HG02623 (cell line): ENCODE measurements around the gene CEBPG.

ENCODE experiments used
- ATAC-seq: cut with Tn5 transposase; IDR thresholded peaks from one replicate; pipeline ENCODE4 v1.9.1; 2021; ENCODE audit warnings: moderate library complexity; ENCODE audit not compliant: unreplicated experiment

Gene CEBPG

DNA sequence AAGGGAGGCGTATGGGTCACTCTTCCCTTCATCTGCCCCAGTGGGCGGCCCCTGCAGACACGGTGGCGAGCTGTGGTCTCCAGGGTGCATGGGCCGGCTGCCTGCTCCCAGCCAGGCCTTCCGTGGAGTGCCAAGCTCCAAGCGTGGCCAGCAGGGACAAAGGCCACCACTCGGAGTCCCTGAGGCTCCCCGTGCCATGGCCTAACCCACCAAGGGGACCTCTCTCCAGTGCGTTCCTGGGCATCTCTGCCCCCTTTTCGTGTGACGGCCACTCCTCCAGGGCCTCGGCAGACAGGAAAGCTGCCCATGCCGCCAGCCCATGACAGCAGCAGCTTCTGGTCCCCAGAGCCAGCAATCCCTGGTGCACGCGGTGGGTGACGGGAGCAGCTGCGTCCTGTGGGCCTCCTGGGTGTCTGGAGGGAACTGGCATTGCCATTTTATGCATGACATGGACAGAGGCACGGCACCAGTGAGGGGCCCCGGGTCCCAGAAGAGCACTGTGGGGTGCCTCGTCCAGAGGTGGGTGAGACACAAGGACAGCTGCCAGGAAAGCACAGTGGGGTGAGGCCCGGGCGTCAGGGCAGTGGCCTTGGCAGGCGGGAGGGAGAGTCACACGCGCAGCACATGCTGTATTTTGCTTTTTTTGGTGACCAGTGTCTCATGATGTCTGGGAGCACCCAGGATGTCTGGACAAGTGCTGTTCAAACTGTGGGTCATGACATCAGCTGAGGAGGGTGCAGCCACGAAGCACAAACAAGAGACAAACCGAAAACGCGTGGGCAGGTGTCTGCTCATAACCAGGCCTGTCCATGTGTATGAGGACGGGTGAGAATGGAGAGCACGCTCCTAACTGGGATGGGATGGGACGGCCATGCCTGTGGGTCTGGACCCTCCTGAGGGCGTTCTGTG lies 32.3 kb downstream of the CEBPG start:
- ATAC-seq, result no peak

- ATAC-seq, result no peak
Measured at GRCh38 chr19:33406521-33407139, 33.1 kb downstream of the CEBPG start.

- ATAC-seq, result no peak
Measured at GRCh38 chr19:33407140-33407551, 33.6 kb downstream of the CEBPG start.

DNA sequence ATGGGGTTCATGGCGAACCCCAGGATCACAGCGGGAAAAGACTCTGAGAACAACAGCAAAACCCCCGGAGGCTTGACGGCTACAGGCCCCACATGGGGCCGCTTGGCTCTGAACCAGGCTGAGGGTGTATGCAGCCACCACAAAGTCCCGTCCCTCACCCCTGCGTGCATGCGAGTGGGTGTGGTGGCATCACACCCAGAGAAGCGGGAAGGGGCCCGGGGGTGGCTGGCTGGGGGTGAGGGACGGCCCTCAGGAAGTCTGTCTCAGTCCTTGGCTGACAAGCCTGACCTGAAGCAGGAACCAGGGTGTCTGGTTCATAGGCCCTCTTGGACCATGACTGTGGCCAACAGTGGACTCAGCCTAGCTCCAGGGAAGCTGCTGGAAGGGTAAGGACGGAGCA lies 34.2 kb downstream of the CEBPG start:
- no peak for ATAC-seq

DNA sequence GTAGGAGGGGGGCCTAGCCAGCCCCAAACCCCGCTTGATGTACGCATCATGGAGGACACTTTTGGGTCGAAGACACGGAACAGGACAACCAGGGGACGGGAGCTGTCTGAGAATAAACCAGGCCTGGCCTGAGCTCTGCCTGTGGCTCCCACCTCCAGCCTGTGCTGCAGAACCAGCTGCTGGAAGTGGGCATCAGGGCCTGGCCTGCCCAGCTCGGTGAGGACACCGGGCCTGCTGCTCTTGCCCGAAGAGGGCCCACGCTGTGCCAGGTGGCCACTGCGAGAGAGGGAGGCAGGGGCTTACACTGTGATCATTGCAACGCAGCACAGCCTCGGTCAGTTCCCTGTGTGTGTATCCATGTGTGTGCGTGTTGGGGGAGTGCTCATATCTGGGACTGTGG lies 34.6 kb downstream of the CEBPG start:
- no peak for ATAC-seq

- no peak for ATAC-seq
Measured at GRCh38 chr19:33408538-33409434, 35.3 kb downstream of the CEBPG start.

GRCh38 chr19:33409906-33410685 lies 36.6 kb downstream of the CEBPG start:
- ATAC-seq, result no peak

- no peak for ATAC-seq
Measured at GRCh38 chr19:33410915-33411401, 37.4 kb downstream of the CEBPG start.

- ATAC-seq, result no peak
Measured at GRCh38 chr19:33411621-33412180, 38.2 kb downstream of the CEBPG start.

DNA sequence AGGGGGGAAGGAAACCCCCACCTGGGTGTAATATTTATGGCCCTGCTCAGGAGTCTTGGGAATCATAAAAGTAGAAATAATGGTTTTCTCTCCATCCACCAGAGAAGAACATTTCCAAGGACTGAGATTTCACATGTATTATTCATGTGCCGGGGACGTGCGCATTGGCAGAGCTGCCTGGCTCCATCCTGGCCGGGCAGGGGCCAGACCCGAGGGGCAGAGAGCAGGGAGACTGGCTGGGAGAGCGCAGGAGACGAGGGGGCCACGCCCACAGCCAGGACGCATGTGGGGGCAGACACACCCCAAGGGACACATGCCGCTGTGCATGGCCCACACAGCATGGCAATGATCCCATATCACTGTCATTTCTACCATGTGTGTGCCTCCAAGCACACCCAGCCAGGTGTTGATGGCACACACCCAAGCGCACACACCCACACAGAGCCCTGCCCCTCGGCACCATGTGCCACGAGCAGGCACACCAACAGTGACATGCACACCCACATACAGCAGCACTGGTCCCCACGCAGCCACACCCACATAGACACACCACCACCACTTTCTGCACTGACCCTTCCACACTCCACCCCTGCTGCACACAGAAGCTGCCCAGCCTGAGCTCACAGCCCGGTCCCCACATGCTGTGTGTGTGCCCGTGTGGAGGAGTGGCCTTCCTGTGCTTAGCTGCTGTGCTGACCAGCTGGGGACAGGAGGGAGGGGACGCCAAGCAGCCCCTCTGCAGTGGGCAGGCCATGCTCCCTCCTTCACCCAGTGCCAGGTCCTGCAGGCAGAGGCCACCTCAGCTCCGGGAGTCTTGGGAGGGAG lies 39.3 kb downstream of the CEBPG start:
- no peak for ATAC-seq

DNA sequence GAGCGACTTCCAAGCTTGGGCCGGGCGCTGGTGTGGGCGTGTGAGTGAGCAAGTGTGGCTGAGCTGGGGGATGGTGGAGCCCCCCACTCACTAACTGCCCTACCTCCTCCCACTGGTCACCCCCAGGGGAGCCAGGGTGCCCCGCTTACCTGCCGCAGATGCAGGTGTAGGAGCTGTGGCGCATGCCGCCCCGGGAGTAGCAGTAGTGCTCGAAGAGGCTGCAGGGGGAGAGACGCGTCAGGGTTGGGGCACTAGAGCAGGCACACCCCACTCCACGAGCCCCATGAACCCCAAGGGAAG lies 39.9 kb downstream of the CEBPG start:
- ATAC-seq, result no peak

DNA sequence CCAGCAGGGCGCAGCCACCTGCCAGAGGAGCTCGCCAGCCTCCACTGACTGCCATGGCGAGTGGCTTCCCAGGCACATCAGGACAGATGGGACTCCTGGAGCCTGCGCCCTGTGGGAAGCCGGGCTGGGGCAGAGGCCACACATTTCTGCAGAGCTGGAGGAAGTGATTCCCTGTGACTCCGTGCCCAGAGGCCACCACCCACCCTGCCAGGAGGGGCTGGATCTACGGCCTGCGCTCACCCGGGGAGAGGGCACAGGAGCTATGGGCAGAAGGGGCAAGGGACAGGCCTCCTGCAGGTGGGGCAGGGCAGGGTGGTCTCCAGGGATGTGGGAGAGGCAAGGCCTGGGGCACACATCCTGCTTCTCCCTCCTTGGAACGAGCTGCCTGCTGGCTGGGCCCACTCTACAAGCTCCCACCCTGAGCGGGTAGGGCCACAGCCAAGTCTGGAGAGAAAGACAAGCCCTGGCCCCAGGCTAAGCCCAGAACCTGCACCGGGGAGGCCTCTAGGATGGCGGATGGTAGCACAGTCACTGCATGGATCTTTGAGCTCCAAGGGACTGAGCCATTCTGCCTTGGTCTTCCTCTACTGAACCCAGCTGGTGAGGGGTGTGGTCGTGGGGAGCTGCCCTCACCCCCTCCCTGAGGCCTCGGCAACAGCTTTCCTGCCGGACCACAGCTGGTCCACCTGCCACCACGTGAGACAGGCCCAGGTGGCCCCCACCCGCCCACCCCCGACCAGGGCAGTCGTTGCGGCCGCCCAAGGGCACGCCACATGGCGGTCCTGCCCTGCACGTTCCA lies 40.6 kb downstream of the CEBPG start:
- no peak for ATAC-seq

GRCh38 chr19:33414667-33415605 lies 41.4 kb downstream of the CEBPG start:
- ATAC-seq, result no peak

DNA sequence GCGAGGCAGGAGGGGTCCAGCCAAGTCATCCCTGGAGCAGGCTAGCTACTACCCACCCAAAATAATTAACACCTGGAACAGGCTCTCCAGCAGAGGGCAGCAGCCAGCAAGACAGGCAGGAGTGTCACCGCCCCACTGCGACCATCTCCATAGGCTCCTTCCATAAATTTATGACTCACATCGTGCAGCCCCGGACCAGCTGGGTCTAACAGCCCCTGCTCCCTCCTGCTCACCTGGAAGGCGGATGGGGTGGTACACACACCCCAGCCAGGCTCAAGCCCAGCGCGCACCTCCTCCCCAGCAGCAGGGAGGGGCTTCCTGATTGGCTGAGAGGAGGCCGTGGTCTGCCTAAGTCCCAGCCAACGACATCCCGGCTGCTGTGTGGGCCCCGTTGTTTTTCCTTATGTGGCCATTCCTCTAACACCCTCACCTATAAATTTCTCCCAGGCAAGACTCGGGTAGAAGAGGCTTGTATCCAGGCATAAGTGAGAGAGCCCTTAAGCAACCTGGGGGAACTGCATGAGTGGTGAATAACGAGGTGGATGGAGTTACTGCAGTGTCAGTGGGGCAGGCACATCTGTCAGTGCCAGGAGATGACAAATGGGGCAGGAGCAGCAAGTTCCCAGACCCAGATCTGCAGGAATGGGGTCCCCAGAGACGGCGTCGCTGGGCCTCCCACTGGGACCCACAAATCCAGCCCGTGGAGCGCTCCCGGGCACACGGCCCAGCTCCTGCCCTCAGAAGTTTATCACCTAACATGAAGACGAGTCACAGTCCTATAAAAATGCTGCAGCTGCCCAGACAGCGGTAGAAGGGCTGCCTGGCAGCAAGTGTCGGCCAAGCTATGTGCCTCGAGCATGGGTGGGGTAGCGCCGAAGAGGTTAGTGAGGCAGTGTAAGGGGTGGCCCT lies 43.1 kb downstream of the CEBPG start:
- ATAC-seq, result no peak

DNA sequence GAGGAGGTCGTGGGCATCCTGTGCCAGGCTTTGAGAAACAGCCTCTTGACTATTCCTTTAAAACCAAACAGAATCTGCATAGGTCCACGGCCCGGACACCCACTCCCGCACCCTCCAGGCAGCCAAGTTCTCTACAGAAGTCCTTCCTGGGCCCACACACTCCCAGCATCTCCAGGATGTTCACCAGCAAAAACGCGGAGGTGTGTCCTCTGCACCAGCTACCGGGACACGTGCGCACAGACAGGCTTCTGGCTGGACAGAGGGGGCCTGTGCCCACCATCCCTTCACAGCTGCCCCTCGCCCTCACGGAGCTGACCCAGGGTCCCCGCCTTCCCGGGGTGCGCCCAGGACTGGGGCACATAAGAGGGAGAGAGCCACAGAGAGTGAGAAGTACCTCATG lies 44.2 kb downstream of the CEBPG start:
- ATAC-seq, result no peak

GRCh38 chr19:33418461-33418860 lies 45.0 kb downstream of the CEBPG start:
- ATAC-seq, result no peak
